Naive thymus-derived CD4-positive, alpha-beta T cell (primary cell): ENCODE results near the gene EFR3B. TPM values are rescaled to one million over a fixed set of nuclear protein-coding genes. Genes with fewer than 3 reads are reported as not detected.

Experiments used
- ATAC-seq: fragments of 150-1000 bp; cut with Tn5 transposase; 2 replicates; pipeline ENCODE4 v1.10.0; 2021; ENCODE audit warnings: mild to moderate bottlenecking, moderate library complexity
- CTCF ChIA-PET: fragments of 350-600 bp; sonication (Branson Sonifier 250); formaldehyde crosslinking; loops from one replicate; lab custom pipeline; 2021; ENCODE audit warnings: antibody characterized with exemption; lab: Charles Lee
- POLR2A ChIA-PET: fragments of 350-600 bp; sonication (Branson Sonifier 250); formaldehyde crosslinking; loops from one replicate; lab custom pipeline; 2021; ENCODE audit warnings: antibody characterized with exemption, inconsistent platforms; lab: Charles Lee
- DNase-seq, 9 donors: peaks; one replicate each; pipeline versions ENCODE4 v3.0.0 to v3.0.0-alpha.2; 2020 to 2022; ENCODE audit warnings: mixed read lengths in 1 of 9
- H3K27ac ChIP-seq: one replicate; pipeline ENCODE4 v1.7.0; 2013; ENCODE audit warnings: mild to moderate bottlenecking, low read depth, low read length, moderate library complexity
- H3K27me3 ChIP-seq, 2 donors: one replicate each; pipeline ENCODE4 v1.7.0; 2013; ENCODE audit warnings: low read length in 2 of 2, mild to moderate bottlenecking in 2 of 2, moderate library complexity in 2 of 2; ENCODE audit not compliant: control insufficient read depth in 2 of 2, insufficient read depth in 2 of 2
- H3K36me3 ChIP-seq, 3 experiments: 1 replicate in 2 of 3; 2 replicates in 1 of 3; pipeline ENCODE4 v1.7.0; 2013; ENCODE audit warnings: low read length in 3 of 3, mild to moderate bottlenecking in 3 of 3, moderate library complexity in 1 of 3; ENCODE audit not compliant: insufficient read depth in 3 of 3, control insufficient read depth in 2 of 3
- H3K4me1 ChIP-seq, 2 donors: one replicate each; pipeline ENCODE4 v1.7.0; 2013; ENCODE audit warnings: low read length in 2 of 2, mild to moderate bottlenecking in 2 of 2, moderate library complexity in 1 of 2; ENCODE audit not compliant: control insufficient read depth in 2 of 2, insufficient read depth in 2 of 2
- H3K4me3 ChIP-seq: 2 replicates; pipeline ENCODE4 v1.7.0; 2013; ENCODE audit warnings: mild to moderate bottlenecking, low read length
- H3K9me3 ChIP-seq, 3 experiments: 1 replicate in 2 of 3; 2 replicates in 1 of 3; pipeline ENCODE4 v1.7.0; 2013; ENCODE audit warnings: low read length in 3 of 3; ENCODE audit not compliant: control insufficient read depth in 2 of 3
- H3K27ac Mint-ChIP-seq, 9 donors: one replicate each; pipeline ENCODE4 v1.8.0; 2020 to 2022; ENCODE audit warnings: mixed read lengths in 9 of 9, mild to moderate bottlenecking in 8 of 9, moderate library complexity in 5 of 9, inconsistent platforms in 2 of 9
- H3K27me3 Mint-ChIP-seq, 5 donors: one replicate each; pipeline ENCODE4 v1.8.0; 2021 to 2022; ENCODE audit warnings: mixed read lengths in 5 of 5, mild to moderate bottlenecking in 1 of 5
- H3K36me3 Mint-ChIP-seq, 5 donors: one replicate each; pipeline ENCODE4 v1.8.0; 2020 to 2022; ENCODE audit warnings: mixed read lengths in 5 of 5, mild to moderate bottlenecking in 3 of 5, inconsistent platforms in 1 of 5
- H3K4me1 Mint-ChIP-seq, 7 donors: one replicate each; pipeline ENCODE4 v1.8.0; 2020 to 2022; ENCODE audit warnings: mixed read lengths in 7 of 7, mild to moderate bottlenecking in 3 of 7, inconsistent platforms in 1 of 7
- H3K4me3 Mint-ChIP-seq, 10 donors: one replicate each; pipeline ENCODE4 v1.8.0; 2020 to 2022; ENCODE audit warnings: mild to moderate bottlenecking in 10 of 10, mixed read lengths in 10 of 10, moderate library complexity in 6 of 10, inconsistent platforms in 2 of 10
- H3K9me3 Mint-ChIP-seq, 11 donors: one replicate each; pipeline ENCODE4 v1.8.0; 2020 to 2022; ENCODE audit warnings: mixed read lengths in 11 of 11, mild to moderate bottlenecking in 4 of 11, inconsistent platforms in 1 of 11, moderate library complexity in 1 of 11
- intact Hi-C, 2 donors: fragments of 100-400 bp; cut with micrococcal nuclease; formaldehyde crosslinking; loops; one replicate each; pipeline ENCODE4 v1.15.1; 2023
- polyA plus RNA-seq, 2 donors: library from polyadenylated mRNA; unstranded; fragments of 300-500 nt; fragmentation: Illumina TruSeq; gene quantifications; one replicate each; pipeline ENCODE4 v1.2.3, GENCODE V29; 2021
- total RNA-seq, 6 experiments: library from RNA in 5 of 6; stranded (reverse) in 5 of 6; gene quantifications; 1 replicate in 5 of 6; 2 replicates in 1 of 6; pipeline ENCODE4 v1.2.3 and lab custom pipeline; 2021 to 2026

The EFR3B gene
- total and polyA plus RNA-seq, 7 experiments from 2014 or later: 0.05 to 0.10 (median 0.08) TPM; not detected in 3

- Histone ChIP-seq H3K4me1 (no peaks in the 10 kb centered on the region), H3K27me3 (no peaks in the 10 kb centered on the region), H3K9me3 (no peaks in the 10 kb centered on the region), H3K27ac (no peak overlapping the region), H3K36me3 (no peaks in the 10 kb centered on the region), H3K4me3 (no peak overlapping the region)
- H3K9me3 Mint-ChIP-seq: peaks cover 0 to 3% (median 0%) of the 10 kb centered on the region in 11 donors
- H3K27me3 Mint-ChIP-seq: peaks cover 0 to 2% (median 0%) of the 10 kb centered on the region in 5 donors
- intact Hi-C loops: no loop called here
- POLR2A ChIA-PET: no interaction called here
- CTCF ChIA-PET: no interaction called here
- H3K4me1 Mint-ChIP-seq: no peaks in the 10 kb centered on the region
- no peak for ATAC-seq
- no peaks in the 10 kb centered on the region for H3K36me3 Mint-ChIP-seq
- no peak for DNase-seq
- no peak overlapping the region for H3K4me3 Mint-ChIP-seq
- no peak overlapping the region for H3K27ac Mint-ChIP-seq
Observed at GRCh38 chr2:25103287-25103871, 61.5 kb downstream of the EFR3B start.

GRCh38 chr2:25104736-25105135 is 62.9 kb downstream of the EFR3B start:
- Histone ChIP-seq H3K27ac (no peak overlapping the region), H3K27me3 (no peaks in the 10 kb centered on the region), H3K36me3 (no peaks in the 10 kb centered on the region), H3K4me1 (no peaks in the 10 kb centered on the region), H3K4me3 (no peak overlapping the region), H3K9me3 (no peaks in the 10 kb centered on the region)
- ChIA-PET POLR2A (interaction anchor here (0.7 kb wide), 1 partner anchor 442 kb away, joined by 3 read pairs; no protein-coding TSS in a partner anchor), CTCF (interaction anchor here (0.5 kb wide), 1 partner anchor 35 kb away, joined by 3 read pairs; no protein-coding TSS in a partner anchor)
- no peak overlapping the region for H3K4me3 Mint-ChIP-seq
- peaks cover 0 to 2% (median 0%) of the 10 kb centered on the region in 5 donors for H3K27me3 Mint-ChIP-seq
- DNase-seq (no peak), ATAC-seq (no peak)
- intact Hi-C loops: no loop called here
- H3K36me3 Mint-ChIP-seq: no peaks in the 10 kb centered on the region
- H3K27ac Mint-ChIP-seq: no peak overlapping the region
- peaks cover 0 to 3% (median 0%) of the 10 kb centered on the region in 11 donors for H3K9me3 Mint-ChIP-seq
- peaks cover 0 to 4% (median 0%) of the 10 kb centered on the region in 7 donors for H3K4me1 Mint-ChIP-seq

GRCh38 chr2:25105336-25106085 is 63.6 kb downstream of the EFR3B start:
- no peaks in the 10 kb centered on the region for H3K4me1 ChIP-seq
- Mint-ChIP-seq H3K36me3 (no peaks in the 10 kb centered on the region), H3K27me3 (peaks cover 0 to 4% (median 2%) of the 10 kb centered on the region in 5 donors), H3K4me1 (peaks cover 0 to 4% (median 0%) of the 10 kb centered on the region in 7 donors), H3K4me3 (no peak overlapping the region), H3K27ac (no peak overlapping the region), H3K9me3 (peaks cover 0 to 3% (median 0%) of the 10 kb centered on the region in 11 donors)
- no peak overlapping the region for H3K4me3 ChIP-seq
- no peaks in the 10 kb centered on the region for H3K9me3 ChIP-seq
- H3K27ac ChIP-seq: no peak overlapping the region
- ATAC-seq (no peak), DNase-seq (no peak)
- H3K36me3 ChIP-seq: no peaks in the 10 kb centered on the region
- intact Hi-C loops: no loop called here
- POLR2A ChIA-PET: no interaction called here
- H3K27me3 ChIP-seq: no peaks in the 10 kb centered on the region
- CTCF ChIA-PET: no interaction called here

- ChIA-PET POLR2A (no interaction called here), CTCF (no interaction called here)
- Mint-ChIP-seq H3K27me3 (peaks cover 0 to 5% (median 2%) of the 10 kb centered on the region in 5 donors), H3K36me3 (no peaks in the 10 kb centered on the region), H3K27ac (no peak overlapping the region), H3K4me1 (peaks cover 0 to 4% (median 0%) of the 10 kb centered on the region in 7 donors), H3K4me3 (no peak overlapping the region), H3K9me3 (peaks cover 0 to 1% (median 0%) of the 10 kb centered on the region in 11 donors)
- DNase-seq (no peak), ATAC-seq (no peak)
- Histone ChIP-seq H3K4me1 (no peaks in the 10 kb centered on the region), H3K27me3 (no peaks in the 10 kb centered on the region), H3K27ac (no peak overlapping the region), H3K4me3 (no peak overlapping the region), H3K36me3 (no peaks in the 10 kb centered on the region), H3K9me3 (no peaks in the 10 kb centered on the region)
- intact Hi-C loops: no loop called here
Observed at GRCh38 chr2:25109822-25110221, 67.9 kb downstream of the EFR3B start.

- no peak overlapping the region for H3K4me3 Mint-ChIP-seq
- Histone ChIP-seq H3K36me3 (no peaks in the 10 kb centered on the region), H3K9me3 (no peaks in the 10 kb centered on the region), H3K4me1 (no peaks in the 10 kb centered on the region), H3K27ac (no peak overlapping the region), H3K4me3 (no peak overlapping the region), H3K27me3 (no peaks in the 10 kb centered on the region)
- ATAC-seq (no peak), DNase-seq (no peak)
- peaks cover 0 to 6% (median 4%) of the 10 kb centered on the region in 5 donors for H3K27me3 Mint-ChIP-seq
- no peak overlapping the region for H3K27ac Mint-ChIP-seq
- ChIA-PET CTCF (no interaction called here), POLR2A (no interaction called here)
- H3K4me1 Mint-ChIP-seq: peaks cover 0 to 4% (median 0%) of the 10 kb centered on the region in 7 donors
- intact Hi-C loops: no loop called here
- peaks cover 0 to 1% (median 0%) of the 10 kb centered on the region in 11 donors for H3K9me3 Mint-ChIP-seq
- no peaks in the 10 kb centered on the region for H3K36me3 Mint-ChIP-seq
Observed at GRCh38 chr2:25112113-25112512, 70.2 kb downstream of the EFR3B start.

- no peaks in the 10 kb centered on the region for H3K9me3 ChIP-seq
- Mint-ChIP-seq H3K9me3 (no peaks in the 10 kb centered on the region), H3K27me3 (peaks cover 0 to 7% (median 1%) of the 10 kb centered on the region in 5 donors), H3K27ac (no peak overlapping the region), H3K36me3 (no peaks in the 10 kb centered on the region), H3K4me3 (no peak overlapping the region), H3K4me1 (no peaks in the 10 kb centered on the region)
- DNase-seq (no peak), ATAC-seq (no peak)
- no peak overlapping the region for H3K27ac ChIP-seq
- ChIA-PET CTCF (no interaction called here), POLR2A (no interaction called here)
- no peaks in the 10 kb centered on the region for H3K36me3 ChIP-seq
- intact Hi-C loops: no loop called here
- no peaks in the 10 kb centered on the region for H3K27me3 ChIP-seq
- H3K4me3 ChIP-seq: no peak overlapping the region
- no peaks in the 10 kb centered on the region for H3K4me1 ChIP-seq
Observed at GRCh38 chr2:25115249-25115883, 73.5 kb downstream of the EFR3B start.
